Activated naive CD8-positive, alpha-beta T cell treated with anti-CD3 and anti-CD28 coated beads, Interleukin-2, amount 10 ng/mL, durations not matched to agents 7 days and 5 days (primary cell): ENCODE data around the gene TMEM9B. TPM values are rescaled to one million over a fixed set of nuclear protein-coding genes. Genes with fewer than 3 reads are reported as not detected.
"Not testable (repeated sequence)": the region's sequence is repeated elsewhere in the genome, so short reads cannot be mapped to it uniquely, and the experiment has no call there.

Experiments used
- ATAC-seq: fragments of 150-1000 bp; cut with Tn5 transposase; one replicate; pipeline ENCODE4 v1.10.0; 2021; ENCODE audit warnings: low read depth, moderate library complexity
- POLR2A ChIA-PET: fragments of 350-600 bp; sonication (Branson Sonifier 250); formaldehyde crosslinking; loops from one replicate; lab custom pipeline; 2021; ENCODE audit warnings: antibody characterized with exemption; lab: Charles Lee
- DNase-seq: peaks from one replicate; pipeline ENCODE4 v3.0.0; 2021
- H3K27ac Mint-ChIP-seq: one replicate; pipeline ENCODE4 v1.8.0; 2022; ENCODE audit warnings: mild to moderate bottlenecking, mixed read lengths
- H3K27me3 Mint-ChIP-seq: one replicate; pipeline ENCODE4 v1.8.0; 2022; ENCODE audit warnings: mild to moderate bottlenecking, moderate library complexity, mixed read lengths
- H3K36me3 Mint-ChIP-seq: one replicate; pipeline ENCODE4 v1.8.0; 2021; ENCODE audit warnings: mild to moderate bottlenecking, mixed read lengths
- H3K4me1 Mint-ChIP-seq: one replicate; pipeline ENCODE4 v1.8.0; 2021; ENCODE audit warnings: mixed read lengths
- H3K4me3 Mint-ChIP-seq: one replicate; pipeline ENCODE4 v1.8.0; 2022; ENCODE audit warnings: mild to moderate bottlenecking, moderate library complexity, mixed read lengths
- H3K9me3 Mint-ChIP-seq: one replicate; pipeline ENCODE4 v1.8.0; 2021; ENCODE audit warnings: mixed read lengths
- total RNA-seq, 2 experiments: library from RNA; stranded (reverse); gene quantifications; one replicate each; pipeline ENCODE4 v1.2.3, GENCODE V29; 2021

TMEM9B gene
- total RNA-seq, 2 experiments from 2014 or later = 28.9 to 32.4 TPM

GRCh38 chr11:8989453-8989852 is 25.2 kb upstream of the TMEM9B start:
- POLR2A ChIA-PET = no interaction called here
- no peaks in the 10 kb centered on the region for H3K36me3 Mint-ChIP-seq
- no peak for ATAC-seq
- no peak overlapping the region for H3K4me3 Mint-ChIP-seq
- no peak overlapping the region for H3K27ac Mint-ChIP-seq
- H3K27me3 Mint-ChIP-seq = peaks cover 22% of the 10 kb centered on the region
- DNase-seq = no peak
- H3K4me1 Mint-ChIP-seq = peaks cover 7% of the 10 kb centered on the region
- no peaks in the 10 kb centered on the region for H3K9me3 Mint-ChIP-seq

GRCh38 chr11:8988329-8989234 is 24.3 kb upstream of the TMEM9B start:
- Mint-ChIP-seq H3K4me3 (no peak overlapping the region), H3K36me3 (no peaks in the 10 kb centered on the region), H3K27me3 (peaks cover 22% of the 10 kb centered on the region), H3K4me1 (peaks cover 7% of the 10 kb centered on the region), H3K9me3 (no peaks in the 10 kb centered on the region), H3K27ac (no peak overlapping the region)
- ATAC-seq (no peak), DNase-seq (no peak)
- POLR2A ChIA-PET = no interaction called here

DNA sequence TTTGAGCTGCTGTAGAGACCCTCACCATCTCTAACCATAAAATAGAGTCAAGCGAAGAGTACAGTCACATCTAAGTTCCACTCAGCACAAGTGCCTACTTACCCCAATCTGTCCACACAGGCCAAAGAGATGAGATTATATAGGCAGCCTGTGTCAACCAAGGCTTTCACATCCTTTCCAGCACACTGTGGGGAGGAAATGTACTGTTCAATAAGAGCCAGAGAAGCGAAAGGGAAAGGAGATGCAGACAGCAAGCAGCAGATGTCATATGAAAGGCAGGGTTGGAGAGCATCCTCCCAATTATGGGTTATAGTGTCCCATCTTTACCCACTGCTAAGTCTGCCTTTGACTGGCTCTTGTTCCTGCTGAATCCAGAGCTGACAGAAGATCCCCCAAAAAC is 23.2 kb upstream of the TMEM9B start:
- H3K27ac Mint-ChIP-seq = no peak overlapping the region
- H3K4me3 Mint-ChIP-seq = no peak overlapping the region
- ATAC-seq (peak; percentile 86), DNase-seq (no peak)
- POLR2A ChIA-PET = no interaction called here
- H3K27me3 Mint-ChIP-seq = peaks cover 22% of the 10 kb centered on the region
- no peaks in the 10 kb centered on the region for H3K9me3 Mint-ChIP-seq
- H3K4me1 Mint-ChIP-seq = peaks cover 7% of the 10 kb centered on the region
- H3K36me3 Mint-ChIP-seq = no peaks in the 10 kb centered on the region

- ATAC-seq, H3K4me3 Mint-ChIP-seq, DNase-seq, POLR2A ChIA-PET, H3K36me3 Mint-ChIP-seq, H3K4me1 Mint-ChIP-seq, H3K27ac Mint-ChIP-seq, H3K9me3 Mint-ChIP-seq: not testable (repeated sequence)
- peaks cover 16% of the 10 kb centered on the region for H3K27me3 Mint-ChIP-seq
Measured at GRCh38 chr11:8986772-8987171, 22.5 kb upstream of the TMEM9B start.

GRCh38 chr11:8985462-8985861 is 21.2 kb upstream of the TMEM9B start:
- H3K27ac Mint-ChIP-seq = no peak overlapping the region
- ATAC-seq = no peak
- peaks cover 7% of the 10 kb centered on the region for H3K4me1 Mint-ChIP-seq
- POLR2A ChIA-PET = interaction anchor here (0.6 kb wide), 1 partner anchor 207 kb away, joined by 5 read pairs; no protein-coding TSS in a partner anchor
- no peak overlapping the region for H3K4me3 Mint-ChIP-seq
- peaks cover 13% of the 10 kb centered on the region for H3K27me3 Mint-ChIP-seq
- no peak for DNase-seq
- no peaks in the 10 kb centered on the region for H3K9me3 Mint-ChIP-seq
- no peaks in the 10 kb centered on the region for H3K36me3 Mint-ChIP-seq

DNA sequence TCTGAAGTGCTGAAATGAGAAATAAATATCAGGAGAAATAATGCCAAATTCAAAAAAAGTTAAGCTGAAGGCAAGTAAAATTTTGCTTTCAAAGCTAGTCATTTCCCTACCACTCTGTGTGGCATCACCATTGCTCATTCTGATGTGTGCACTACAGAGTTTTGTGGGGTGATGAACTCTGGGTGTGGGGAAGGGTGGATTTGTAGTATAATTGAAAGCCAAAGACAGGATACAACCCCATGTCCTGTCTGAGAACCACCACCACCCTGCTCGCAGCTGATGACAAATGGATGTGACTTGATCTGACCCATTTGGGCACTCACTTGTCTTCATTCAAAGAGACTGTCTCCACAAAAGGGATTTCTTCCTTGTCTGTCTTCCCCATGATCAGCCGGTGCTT is 19.3 kb upstream of the TMEM9B start:
- H3K27me3 Mint-ChIP-seq = peaks cover 7% of the 10 kb centered on the region
- peaks cover 7% of the 10 kb centered on the region for H3K4me1 Mint-ChIP-seq
- H3K9me3 Mint-ChIP-seq = no peaks in the 10 kb centered on the region
- no peaks in the 10 kb centered on the region for H3K36me3 Mint-ChIP-seq
- POLR2A ChIA-PET = no interaction called here
- H3K27ac Mint-ChIP-seq = no peak overlapping the region
- ATAC-seq (no peak), DNase-seq (no peak)
- no peak overlapping the region for H3K4me3 Mint-ChIP-seq

DNA sequence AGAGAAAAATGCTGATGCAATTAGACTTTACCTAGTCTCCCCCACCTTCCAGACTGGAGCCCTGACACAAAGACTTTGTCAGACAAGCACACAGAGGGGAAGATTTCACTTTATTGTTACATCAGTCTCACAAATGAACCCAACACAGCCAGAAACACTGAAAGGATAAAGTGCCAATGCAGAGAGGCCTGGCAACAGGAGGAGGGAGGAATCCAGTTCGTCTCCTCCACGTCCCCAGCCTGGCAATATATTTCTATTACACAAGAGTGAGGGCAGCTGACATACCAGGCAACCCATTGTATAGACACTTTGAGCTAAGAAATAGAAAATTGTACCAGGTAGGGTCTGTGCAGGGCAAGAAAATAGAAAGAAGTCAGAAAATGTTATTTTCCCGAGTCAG is 16.2 kb upstream of the TMEM9B start:
- Mint-ChIP-seq H3K9me3 (no peaks in the 10 kb centered on the region), H3K4me1 (no peaks in the 10 kb centered on the region), H3K4me3 (no peak overlapping the region), H3K27ac (no peak overlapping the region), H3K36me3 (no peaks in the 10 kb centered on the region), H3K27me3 (peaks cover 7% of the 10 kb centered on the region)
- POLR2A ChIA-PET = no interaction called here
- DNase-seq (no peak), ATAC-seq (no peak)

DNA sequence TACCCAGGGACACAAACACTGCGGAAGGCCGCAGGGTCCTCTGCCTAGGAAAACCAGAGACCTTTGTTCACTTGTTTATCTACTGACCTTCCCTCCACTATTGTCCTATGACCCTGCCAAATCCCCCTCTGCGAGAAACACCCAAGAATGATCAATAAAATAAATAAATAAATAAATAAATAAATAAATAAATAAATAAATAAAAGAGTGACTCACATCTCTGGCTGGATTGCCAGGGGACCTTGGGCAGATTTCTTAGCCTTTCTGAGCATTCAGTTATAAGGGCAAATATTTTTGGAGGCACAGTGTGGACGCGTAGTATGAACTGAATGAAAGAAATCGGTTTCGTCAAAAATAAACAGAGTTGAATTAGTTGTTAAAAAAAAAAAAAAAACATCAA is 15.1 kb upstream of the TMEM9B start:
- H3K9me3 Mint-ChIP-seq, H3K27me3 Mint-ChIP-seq, POLR2A ChIA-PET, H3K36me3 Mint-ChIP-seq, H3K27ac Mint-ChIP-seq, H3K4me1 Mint-ChIP-seq, DNase-seq, ATAC-seq, H3K4me3 Mint-ChIP-seq: not testable (repeated sequence)

DNA sequence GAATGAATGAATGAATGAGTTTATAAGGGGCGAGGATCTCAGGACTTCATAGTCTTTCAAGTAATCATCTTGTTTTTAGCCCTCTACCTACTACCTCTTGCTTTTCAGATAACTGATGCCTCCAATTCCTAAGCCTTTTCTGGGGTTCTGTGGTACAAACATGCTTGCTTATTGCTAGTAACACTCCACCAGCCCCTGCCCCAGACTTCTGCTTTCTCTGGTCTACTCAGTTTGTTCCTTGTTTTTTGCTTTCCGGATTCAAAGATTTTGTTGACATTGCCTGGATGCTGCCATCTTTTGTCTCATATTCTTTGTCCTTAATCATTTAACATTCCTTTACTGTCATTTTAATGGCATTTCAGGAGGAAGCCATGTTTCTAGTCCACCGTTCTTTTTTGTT is 8.9 kb upstream of the TMEM9B start:
- ATAC-seq (no peak), DNase-seq (no peak)
- H3K4me3 Mint-ChIP-seq = no peak overlapping the region
- POLR2A ChIA-PET = no interaction called here
- no peaks in the 10 kb centered on the region for H3K9me3 Mint-ChIP-seq
- H3K36me3 Mint-ChIP-seq = no peaks in the 10 kb centered on the region
- no peak overlapping the region for H3K27ac Mint-ChIP-seq
- no peaks in the 10 kb centered on the region for H3K27me3 Mint-ChIP-seq
- H3K4me1 Mint-ChIP-seq = no peaks in the 10 kb centered on the region

- Mint-ChIP-seq H3K9me3 (no peaks in the 10 kb centered on the region), H3K27ac (no peak overlapping the region), H3K27me3 (no peaks in the 10 kb centered on the region), H3K36me3 (no peaks in the 10 kb centered on the region), H3K4me3 (no peak overlapping the region), H3K4me1 (no peaks in the 10 kb centered on the region)
- DNase-seq (no peak), ATAC-seq (no peak)
- POLR2A ChIA-PET = no interaction called here
Measured at GRCh38 chr11:8971924-8972316, 7.7 kb upstream of the TMEM9B start.

GRCh38 chr11:8971196-8971923 is 7.1 kb upstream of the TMEM9B start:
- DNase-seq (no peak), ATAC-seq (no peak)
- H3K27ac Mint-ChIP-seq = no peak overlapping the region
- no peak overlapping the region for H3K4me3 Mint-ChIP-seq
- no peaks in the 10 kb centered on the region for H3K9me3 Mint-ChIP-seq
- H3K4me1 Mint-ChIP-seq = peaks cover 2% of the 10 kb centered on the region
- POLR2A ChIA-PET = no interaction called here
- no peaks in the 10 kb centered on the region for H3K36me3 Mint-ChIP-seq
- no peaks in the 10 kb centered on the region for H3K27me3 Mint-ChIP-seq

DNA sequence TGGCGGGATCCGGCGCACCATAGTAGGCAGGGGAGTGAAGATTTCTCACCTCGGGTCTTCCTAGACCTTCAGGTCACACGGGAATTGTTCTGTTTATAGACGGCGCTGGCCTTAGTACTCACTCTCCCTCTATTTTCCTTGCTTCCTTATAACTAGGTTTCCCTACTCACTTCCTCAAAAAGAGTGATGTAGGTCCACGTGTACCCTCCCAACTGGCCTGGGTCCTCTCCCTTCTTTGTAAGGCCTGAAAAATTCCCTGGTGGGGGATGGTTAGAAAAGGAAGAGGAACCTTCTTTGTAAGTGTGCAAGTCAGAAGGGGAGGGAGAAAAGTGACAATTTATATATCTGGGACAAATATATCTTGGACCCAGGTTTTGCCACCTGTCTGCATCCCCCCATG is 2.9 kb upstream of the TMEM9B start:
- H3K4me1 Mint-ChIP-seq = peaks cover 16% of the 10 kb centered on the region
- H3K27me3 Mint-ChIP-seq = no peaks in the 10 kb centered on the region
- H3K36me3 Mint-ChIP-seq = no peaks in the 10 kb centered on the region
- DNase-seq (no peak), ATAC-seq (no peak)
- H3K9me3 Mint-ChIP-seq = no peaks in the 10 kb centered on the region
- H3K4me3 Mint-ChIP-seq = no peak overlapping the region
- no peak overlapping the region for H3K27ac Mint-ChIP-seq
- POLR2A ChIA-PET = no interaction called here

- POLR2A ChIA-PET = interaction anchor here (0.5 to 3.0 kb wide), 12 partner anchors 10 to 1844 kb away, joined by 3 to 24 read pairs (median 4); partner anchors contain the start of genes AKIP1, RPL27A, TRIM66 and ZNF143
- Mint-ChIP-seq H3K4me1 (peaks cover 28% of the 10 kb centered on the region), H3K9me3 (no peaks in the 10 kb centered on the region), H3K36me3 (peaks cover 2% of the 10 kb centered on the region), H3K27ac (peak overlapping the region; percentile 97), H3K4me3 (peak overlapping the region; percentile 99), H3K27me3 (no peaks in the 10 kb centered on the region)
- peak; percentile 79 for ATAC-seq
- no peak for DNase-seq
Measured at GRCh38 chr11:8963569-8964323, 496 bp downstream of the TMEM9B start.
